Kidney epithelial cell (primary cell): ENCODE results near the gene NRXN2. TPM values are rescaled to one million over a fixed set of nuclear protein-coding genes. Genes with fewer than 3 reads are reported as not detected.

Experiments used
- DNase-seq: peaks from one replicate; pipeline ENCODE4 v3.0.0-alpha.2; 2010; ENCODE audit warnings: low read depth
- H3K27me3 ChIP-seq: 2 replicates; pipeline ENCODE4 v1.6.0; 2011; ENCODE audit warnings: low read length; ENCODE audit not compliant: control insufficient read depth, insufficient read depth
- H3K36me3 ChIP-seq: 2 replicates; pipeline ENCODE4 v1.5.1; 2011; ENCODE audit warnings: low read length; ENCODE audit not compliant: control insufficient read depth, insufficient read depth
- H3K4me3 ChIP-seq: 2 replicates; pipeline ENCODE4 v1.5.1; 2011; ENCODE audit warnings: low read depth, mild to moderate bottlenecking, control low read depth, low read length
- CTCF ChIP-seq: IDR thresholded peaks from 2 replicates; pipeline ENCODE4 v1.5.1; 2011; ENCODE audit warnings: mild to moderate bottlenecking, moderate library complexity, low read length, control low read depth, inconsistent platforms; ENCODE audit not compliant: insufficient read depth, poor library complexity, severe bottlenecking
- total RNA-seq: library from RNA; depleted of rRNA; stranded (reverse); fragments of >200 nt; gene quantifications from 2 replicates; pipeline ENCODE4 v1.2.3, GENCODE V29; 2015

Gene NRXN2
- total RNA-seq, 1 donor from 2014 or later: not detected

DNA sequence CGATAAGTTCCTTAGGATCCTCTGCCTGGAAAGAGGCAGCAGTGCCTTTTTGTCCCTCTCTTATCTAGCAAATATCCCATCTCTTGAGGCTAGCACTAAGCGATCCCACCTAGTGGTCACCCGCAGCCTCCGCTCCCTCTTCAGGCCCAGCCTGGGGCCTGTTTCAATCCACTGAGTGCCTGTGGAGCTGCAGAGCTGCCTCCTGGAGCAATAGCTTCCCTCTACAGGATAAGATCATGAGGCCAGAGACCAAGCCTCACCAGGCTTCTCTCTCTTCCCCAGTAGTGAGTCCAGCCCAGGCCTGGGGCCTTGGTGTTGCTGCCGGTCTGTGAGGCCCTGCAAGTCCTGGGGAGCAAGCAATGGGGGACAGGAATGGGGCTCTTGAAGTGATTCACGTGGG, 66.1 kb downstream of the NRXN2 start:
- no peak for TF ChIP-seq CTCF
- Histone ChIP-seq H3K36me3 (no peaks in the 10 kb centered on the region), H3K4me3 (no peak overlapping the region), H3K27me3 (peaks cover 7% of the 10 kb centered on the region)
- DNase-seq: no peak

GRCh38 chr11:64655941-64656601, 66.9 kb downstream of the NRXN2 start:
- TF ChIP-seq CTCF: no peak
- H3K36me3 ChIP-seq: no peaks in the 10 kb centered on the region
- H3K27me3 ChIP-seq: peaks cover 11% of the 10 kb centered on the region
- DNase-seq: no peak
- no peak overlapping the region for H3K4me3 ChIP-seq

- Histone ChIP-seq H3K27me3 (peaks cover 13% of the 10 kb centered on the region), H3K36me3 (no peaks in the 10 kb centered on the region), H3K4me3 (no peak overlapping the region)
- no peak for TF ChIP-seq CTCF
- no peak for DNase-seq
These were observed 67.9 kb downstream of the NRXN2 start for GRCh38 chr11:64654958-64655541.

- no peak for DNase-seq
- no peak for TF ChIP-seq CTCF
- H3K36me3 ChIP-seq: no peaks in the 10 kb centered on the region
- H3K4me3 ChIP-seq: no peak overlapping the region
- H3K27me3 ChIP-seq: peaks cover 16% of the 10 kb centered on the region
These were observed 68.6 kb downstream of the NRXN2 start for GRCh38 chr11:64654439-64654838.

GRCh38 chr11:64653388-64653973, 69.5 kb downstream of the NRXN2 start:
- TF ChIP-seq CTCF: no peak
- H3K27me3 ChIP-seq: peaks cover 23% of the 10 kb centered on the region

More at GRCh38 chr11:64653388-64653973, 69.5 kb downstream of the NRXN2 start:
- no peak for DNase-seq
- H3K36me3 ChIP-seq: no peaks in the 10 kb centered on the region
- no peak overlapping the region for H3K4me3 ChIP-seq
